OCI-LY7 (cell line): ENCODE results near the gene SYCP1. TPM values are rescaled to one million over a fixed set of nuclear protein-coding genes. Genes with fewer than 3 reads are reported as not detected.

Experiments
- BruUV-seq: library from RNA; stranded (reverse); fragments of 400-500 nt; replicated peaks from 2 replicates; lab custom pipeline; 2021; lab: Mats Ljungman, UMichigan
- CTCF ChIA-PET: fragments of 300-600 bp; sonication (Branson Sonifier 250); formaldehyde crosslinking; loops from one replicate; lab custom pipeline; 2022; ENCODE audit warnings: antibody characterized with exemption; ENCODE audit not compliant: unreplicated experiment; lab: Charles Lee
- POLR2A ChIA-PET: fragments of 300-600 bp; sonication (Branson Sonifier 250); formaldehyde crosslinking; loops from one replicate; lab custom pipeline; 2022; ENCODE audit warnings: antibody characterized with exemption; lab: Charles Lee
- DNase-seq: peaks from one replicate; pipeline ENCODE4 v3.0.0-alpha.2; 2015; ENCODE audit warnings: low spot score
- H2AFZ ChIP-seq: fragments of 200-600 bp; sonication (generic), shearing (Covaris generic); 2 replicates; pipeline ENCODE4 v1.6.1; 2014; ENCODE audit warnings: mild to moderate bottlenecking, antibody characterized with exemption, low read length, moderate library complexity
- H3K27ac ChIP-seq: fragments of 200-600 bp; sonication (generic); 2 replicates; pipeline ENCODE4 v1.5.1; 2014; ENCODE audit warnings: mixed run types, low read depth, mild to moderate bottlenecking, moderate library complexity, low read length, inconsistent platforms; ENCODE audit not compliant: poor library complexity, severe bottlenecking
- H3K36me3 ChIP-seq: fragments of 200-600 bp; sonication (generic); 2 replicates; pipeline ENCODE4 v1.6.1; 2014; ENCODE audit warnings: mild to moderate bottlenecking, antibody characterized with exemption, low read length, moderate library complexity, mixed read lengths; ENCODE audit not compliant: insufficient read depth
- H3K4me1 ChIP-seq: fragments of 200-600 bp; sonication (generic); 2 replicates; pipeline ENCODE4 v1.5.1; 2014; ENCODE audit warnings: mild to moderate bottlenecking, low read length; ENCODE audit not compliant: insufficient read depth, poor library complexity, severe bottlenecking
- H3K4me2 ChIP-seq: fragments of 200-600 bp; sonication (generic); 2 replicates; pipeline ENCODE4 v1.6.1; 2014; ENCODE audit warnings: mild to moderate bottlenecking, low read length
- H3K4me3 ChIP-seq: fragments of 200-600 bp; sonication (generic); 2 replicates; pipeline ENCODE4 v1.5.1; 2014; ENCODE audit warnings: mild to moderate bottlenecking, low read depth, low read length; ENCODE audit not compliant: poor library complexity, severe bottlenecking
- H3K79me2 ChIP-seq: fragments of 200-600 bp; sonication (generic); 2 replicates; pipeline ENCODE4 v1.6.1; 2016; ENCODE audit warnings: low read depth, mild to moderate bottlenecking, low read length, moderate library complexity, mixed read lengths; ENCODE audit not compliant: insufficient read depth
- H3K9me2 ChIP-seq: fragments of 200-600 bp; sonication (generic); 2 replicates; pipeline ENCODE4 v1.6.1; 2016; ENCODE audit warnings: mild to moderate bottlenecking, low read length, mixed read lengths; ENCODE audit not compliant: insufficient read depth
- H3K9me3 ChIP-seq: fragments of 200-600 bp; sonication (generic); 2 replicates; pipeline ENCODE4 v1.6.1; 2014; ENCODE audit warnings: mild to moderate bottlenecking, mixed run types, low read length, mixed read lengths
- H4K20me1 ChIP-seq: fragments of 200-600 bp; sonication (generic); 2 replicates; pipeline ENCODE4 v1.6.1; 2014; ENCODE audit warnings: mild to moderate bottlenecking, antibody characterized with exemption, low read length, moderate library complexity, mixed read lengths; ENCODE audit not compliant: insufficient read depth
- CTCF ChIP-seq: fragments of 200-600 bp; sonication (generic); conservative IDR thresholded peaks from 2 replicates; pipeline ENCODE4 v1.5.1; 2014; ENCODE audit warnings: mild to moderate bottlenecking, antibody characterized with exemption, low read length, moderate library complexity, mixed read lengths
- EZH2phosphoT487 ChIP-seq: fragments of 200-600 bp; sonication (generic); IDR thresholded peaks from 2 replicates; pipeline ENCODE4 v1.6.1; 2018; ENCODE audit warnings: low read depth, borderline replicate concordance, mild to moderate bottlenecking, mixed run types, antibody characterized with exemption, low read length, moderate library complexity, mixed read lengths
- intact Hi-C: fragments of 100-400 bp; cut with micrococcal nuclease; formaldehyde crosslinking; loops from one replicate; pipeline ENCODE4 v1.10.0; 2022; ENCODE audit not compliant: unreplicated experiment
- total RNA-seq, 2 experiments: library from RNA; depleted of rRNA in 1 of 2; stranded (reverse); fragments of >200 nt in 1 of 2; shearing (Covaris generic) in 1 of 2; gene quantifications; 2 replicates each; pipeline ENCODE4 v1.2.3, GENCODE V29; 2014 to 2022

Gene SYCP1
- total RNA-seq, 2 experiments from 2014 or later = not detected

- TF ChIP-seq EZH2phosphoT487 (no peak), CTCF (no peak)
- no peak overlapping the region for H2AFZ ChIP-seq
- BruUV-seq = no TSS peak
- DNase-seq = no peak
- H3K79me2 ChIP-seq = no peaks in the 10 kb centered on the region
- CTCF ChIA-PET = no interaction called here
- intact Hi-C loops = no loop called here
- H3K27ac ChIP-seq = no peak overlapping the region
- H3K9me3 ChIP-seq = no peaks in the 10 kb centered on the region
- no peak overlapping the region for H3K4me3 ChIP-seq
- H3K9me2 ChIP-seq = no peaks in the 10 kb centered on the region
- no peaks in the 10 kb centered on the region for H3K36me3 ChIP-seq
- H4K20me1 ChIP-seq = no peaks in the 10 kb centered on the region
- POLR2A ChIA-PET = no interaction called here
- H3K4me1 ChIP-seq = no peaks in the 10 kb centered on the region
- no peak overlapping the region for H3K4me2 ChIP-seq
Measured at GRCh38 chr1:114892194-114892918, 37.7 kb downstream of the SYCP1 start.

GRCh38 chr1:114896795-114897194, 42.1 kb downstream of the SYCP1 start:
- BruUV-seq = no TSS peak
- DNase-seq = no peak
- H3K27ac ChIP-seq = no peak overlapping the region
- no peaks in the 10 kb centered on the region for H3K79me2 ChIP-seq
- H3K36me3 ChIP-seq = no peaks in the 10 kb centered on the region
- no peak overlapping the region for H3K4me3 ChIP-seq
- POLR2A ChIA-PET = no interaction called here
- H4K20me1 ChIP-seq = no peaks in the 10 kb centered on the region
- no peaks in the 10 kb centered on the region for H3K4me1 ChIP-seq
- intact Hi-C loops = no loop called here
- H2AFZ ChIP-seq = no peak overlapping the region
- CTCF ChIA-PET = no interaction called here
- no peak for TF ChIP-seq EZH2phosphoT487
- no peak for TF ChIP-seq CTCF
- H3K9me2 ChIP-seq = no peaks in the 10 kb centered on the region
- no peak overlapping the region for H3K4me2 ChIP-seq
- no peaks in the 10 kb centered on the region for H3K9me3 ChIP-seq

- H3K4me2 ChIP-seq = no peak overlapping the region
- no peaks in the 10 kb centered on the region for H4K20me1 ChIP-seq
- intact Hi-C loops = no loop called here
- TF ChIP-seq CTCF = no peak
- TF ChIP-seq EZH2phosphoT487 = no peak
- no peak for DNase-seq
- no peaks in the 10 kb centered on the region for H3K9me3 ChIP-seq
- no peaks in the 10 kb centered on the region for H3K4me1 ChIP-seq
- no peak overlapping the region for H3K4me3 ChIP-seq
- H3K27ac ChIP-seq = no peak overlapping the region
- BruUV-seq = no TSS peak
- H2AFZ ChIP-seq = no peak overlapping the region
- no peaks in the 10 kb centered on the region for H3K9me2 ChIP-seq
- POLR2A ChIA-PET = no interaction called here
- CTCF ChIA-PET = no interaction called here
- H3K79me2 ChIP-seq = no peaks in the 10 kb centered on the region
- H3K36me3 ChIP-seq = no peaks in the 10 kb centered on the region
Measured at GRCh38 chr1:114901814-114902213, 47.2 kb downstream of the SYCP1 start.
